HG03354 (cell line): Measurements from ENCODE around the gene ADCY4.
A peak's percentile ranks its signal among the peaks of the same experiment; 100 is the strongest.
"Not testable (repeated sequence)": the region's sequence is repeated elsewhere in the genome, so short reads cannot be mapped to it uniquely, and the experiment has no call there.

Experiments
- ATAC-seq: cut with Tn5 transposase; IDR thresholded peaks from one replicate; pipeline ENCODE4 v1.9.1; 2021; ENCODE audit warnings: mild to moderate bottlenecking; ENCODE audit not compliant: unreplicated experiment, poor library complexity, severe bottlenecking

Gene ADCY4

DNA sequence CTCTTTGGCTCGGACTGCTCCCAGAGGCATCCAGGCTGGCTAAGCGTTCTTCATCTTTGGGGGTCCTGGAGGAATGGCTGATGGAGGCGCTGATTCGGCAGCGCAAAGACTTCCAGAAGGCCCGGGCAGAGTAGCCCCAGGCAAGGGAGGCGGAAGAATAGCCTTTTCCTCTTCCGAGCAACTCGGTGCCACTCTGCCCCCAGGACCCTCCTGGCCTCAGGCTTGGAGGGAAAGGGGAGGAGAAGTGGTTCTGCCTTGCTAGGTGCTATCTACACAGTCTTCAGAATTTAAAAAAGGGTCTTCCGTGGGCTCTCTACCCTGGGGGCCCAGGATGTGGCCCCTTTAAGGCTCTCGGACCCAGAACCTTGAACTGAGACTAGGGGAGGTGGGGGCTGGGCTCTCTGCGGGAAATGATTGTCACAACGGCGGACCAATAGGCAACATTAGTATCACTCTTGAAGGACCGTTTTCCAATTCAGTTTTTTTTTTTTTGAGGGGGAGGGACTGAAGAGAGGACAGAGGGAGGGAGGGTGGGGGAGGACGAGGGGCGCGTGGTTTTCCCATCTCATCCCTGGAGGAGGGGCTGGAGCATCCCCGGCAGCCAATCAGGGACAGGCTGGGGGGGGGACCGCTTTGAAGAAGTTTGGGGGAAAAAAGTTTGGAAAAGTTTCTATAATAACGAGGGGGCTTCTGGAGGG is 32.8 kb upstream of the ADCY4 start, which contains the start of gene NFATC4:
NFATC4 (plus strand) TSS at position 671 of the 698 bp plus-strand sequence. CDS start 157 bp downstream, outside the sequence.
- ATAC-seq = peak; percentile 21

DNA sequence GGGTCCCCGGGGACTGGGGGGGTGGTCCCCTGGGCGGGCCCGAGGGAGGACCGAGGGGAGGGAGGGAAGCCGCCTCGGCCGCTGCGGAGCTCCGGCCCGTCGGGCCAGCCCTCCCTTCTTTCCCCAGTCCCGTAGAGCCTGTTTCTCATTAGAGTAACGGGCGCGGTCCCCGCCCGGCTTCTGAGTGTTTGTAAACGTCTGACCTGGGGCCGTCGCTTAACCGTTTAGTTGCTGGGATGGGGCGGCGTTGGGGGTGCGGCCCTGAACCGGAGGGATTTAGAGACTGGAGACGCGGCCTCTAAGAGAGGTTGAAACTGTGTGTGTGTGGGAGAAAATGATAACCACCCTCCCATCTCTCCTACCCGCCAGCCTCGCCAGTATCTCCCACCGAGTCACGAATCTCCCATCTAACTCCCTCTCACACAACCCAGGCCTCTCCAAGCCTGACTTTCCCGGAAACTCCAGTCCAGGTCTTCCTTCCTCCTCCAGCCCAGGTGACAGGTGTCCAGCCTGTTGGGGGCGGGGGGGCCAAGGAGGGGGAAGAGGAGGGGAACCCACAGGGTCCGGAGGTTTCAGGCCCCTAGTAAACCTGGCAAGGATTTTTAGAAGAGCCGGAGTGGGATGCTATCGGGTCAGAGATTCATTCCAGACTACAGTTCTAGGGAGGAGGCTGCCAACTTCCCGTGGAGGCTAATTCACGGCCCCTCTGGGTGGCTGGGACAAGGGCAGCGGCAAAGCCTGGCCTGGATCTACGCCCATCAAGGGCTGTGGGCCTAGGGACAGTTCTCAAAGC is 32.0 kb upstream of the ADCY4 start:
- ATAC-seq = peak; percentile 66

DNA sequence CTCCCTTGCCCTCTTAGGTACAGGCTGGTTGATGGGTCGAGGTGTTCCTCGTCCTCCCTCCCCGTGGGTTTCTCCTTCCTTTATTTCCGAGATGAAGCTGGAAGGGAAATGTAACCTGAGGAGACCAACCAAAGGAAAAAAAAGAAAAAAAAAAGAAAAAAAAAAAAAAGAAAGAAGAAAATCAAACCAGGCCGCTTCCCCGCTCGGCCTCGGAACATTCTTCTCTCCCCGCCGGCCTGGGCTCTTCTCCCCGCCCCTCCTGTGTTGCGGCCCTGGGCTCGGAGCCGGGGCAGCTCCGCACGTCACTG is 31.5 kb upstream of the ADCY4 start:
- ATAC-seq = no peak

DNA sequence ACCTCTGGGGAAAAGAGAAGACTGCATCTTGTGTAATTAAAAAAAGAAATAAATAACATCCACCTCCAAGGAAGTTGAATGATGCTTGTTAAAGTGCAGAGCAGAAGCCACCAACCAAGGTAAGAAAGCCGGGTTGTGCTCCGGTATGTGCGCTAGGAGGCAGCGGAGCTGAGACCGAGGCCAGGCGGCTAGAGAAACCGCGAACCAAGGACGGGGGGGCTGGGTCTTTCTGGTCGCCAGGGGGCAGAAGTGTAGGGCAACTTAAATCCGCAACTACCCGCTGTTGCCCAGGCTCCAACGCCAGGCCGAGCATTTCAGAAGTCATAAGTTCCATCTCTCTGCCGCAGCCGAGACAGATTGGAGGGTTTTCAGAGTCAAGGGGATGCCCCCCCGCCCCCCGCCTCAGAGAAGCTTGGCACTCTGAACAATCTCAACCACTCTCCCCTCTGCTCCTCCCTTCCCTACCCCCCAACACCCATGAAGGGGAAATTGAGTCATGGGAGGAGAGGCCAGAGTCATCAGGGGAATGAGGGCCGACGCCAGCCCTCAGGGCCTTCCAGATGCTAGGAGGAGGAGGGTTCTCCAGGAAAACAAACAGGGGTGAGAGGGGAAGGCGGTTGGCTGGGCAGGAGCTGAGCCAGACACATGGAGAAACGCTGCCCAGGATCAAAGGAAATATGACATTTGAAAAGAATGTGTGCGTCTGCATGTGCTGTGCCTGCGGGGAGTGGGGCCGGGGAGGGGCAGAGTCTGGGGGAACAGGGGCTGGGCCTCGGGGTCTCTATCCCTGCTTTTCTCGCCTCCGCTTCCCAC is 30.9 kb upstream of the ADCY4 start:
- ATAC-seq = peak; percentile 50

DNA sequence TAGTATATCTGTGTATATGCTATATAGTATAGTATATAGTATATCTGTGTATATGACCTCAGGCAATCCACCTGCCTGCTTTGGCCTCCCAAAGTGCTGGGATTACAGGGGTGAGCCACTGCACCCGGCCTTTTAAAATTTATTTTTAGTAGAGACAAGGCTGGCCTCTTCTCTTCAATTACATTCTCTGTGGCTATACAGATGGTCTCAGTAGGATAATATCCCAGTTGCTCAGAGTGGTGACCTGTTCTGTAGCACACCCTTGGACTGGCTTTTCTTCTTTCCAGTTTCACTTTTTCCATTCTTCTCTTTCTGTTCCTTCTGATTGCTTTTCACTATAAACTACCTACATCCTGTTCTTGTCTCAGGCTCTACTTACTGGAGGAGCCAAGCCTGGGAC is 30.0 kb upstream of the ADCY4 start:
- ATAC-seq = no peak

DNA sequence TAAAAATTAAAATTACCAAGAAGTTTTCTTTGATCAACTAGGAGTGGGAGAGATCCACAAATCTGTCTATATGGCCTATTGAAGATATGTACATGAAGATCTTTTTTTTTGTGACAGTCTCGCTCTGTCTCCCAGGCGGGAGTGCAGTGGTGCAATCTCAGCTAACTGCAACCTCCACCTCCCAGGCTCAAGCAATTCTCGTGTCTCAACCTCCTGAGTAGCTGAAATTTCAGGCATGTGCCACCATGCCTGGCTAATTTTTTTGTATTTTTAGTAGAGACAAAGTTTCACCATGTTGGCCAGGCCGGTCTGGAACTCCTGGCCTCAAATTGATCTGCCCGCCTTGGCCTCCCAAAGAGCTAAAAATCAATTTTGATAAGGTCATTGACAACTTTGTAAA is 28.5 kb upstream of the ADCY4 start:
- no peak for ATAC-seq

DNA sequence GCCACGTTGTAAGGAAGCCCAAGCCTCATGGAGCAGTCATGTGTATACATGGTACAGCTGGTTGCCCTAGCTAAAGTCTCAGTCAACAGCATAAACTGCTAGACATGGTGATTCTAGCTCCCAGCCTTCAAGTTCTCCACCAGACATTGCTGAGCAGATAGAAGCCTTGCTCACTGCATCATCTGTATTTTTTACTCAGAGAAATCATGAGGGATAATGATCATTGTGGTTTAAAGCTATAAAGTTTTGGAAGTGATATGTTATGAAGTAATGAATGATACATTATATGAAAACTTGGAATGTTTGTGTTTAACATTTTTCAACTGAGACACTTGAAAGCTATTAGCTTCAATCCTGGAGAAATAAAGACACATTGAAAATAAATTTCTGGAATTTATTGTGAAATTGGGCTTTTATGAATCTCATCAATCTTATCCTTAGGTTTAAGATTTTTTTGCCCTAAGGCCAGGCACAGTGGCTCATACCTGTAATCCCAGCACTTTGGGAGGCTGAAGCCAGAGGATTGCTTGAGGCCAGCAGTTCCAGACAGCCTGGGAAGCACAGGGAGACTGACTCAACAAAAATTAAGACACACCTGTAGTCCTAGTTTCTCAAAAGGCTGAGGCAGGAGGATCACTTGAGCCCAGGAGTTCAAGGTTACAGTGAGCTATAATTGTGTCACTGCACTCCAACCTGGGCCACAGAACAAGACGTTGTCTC is 27.5 kb upstream of the ADCY4 start:
- ATAC-seq = no peak

DNA sequence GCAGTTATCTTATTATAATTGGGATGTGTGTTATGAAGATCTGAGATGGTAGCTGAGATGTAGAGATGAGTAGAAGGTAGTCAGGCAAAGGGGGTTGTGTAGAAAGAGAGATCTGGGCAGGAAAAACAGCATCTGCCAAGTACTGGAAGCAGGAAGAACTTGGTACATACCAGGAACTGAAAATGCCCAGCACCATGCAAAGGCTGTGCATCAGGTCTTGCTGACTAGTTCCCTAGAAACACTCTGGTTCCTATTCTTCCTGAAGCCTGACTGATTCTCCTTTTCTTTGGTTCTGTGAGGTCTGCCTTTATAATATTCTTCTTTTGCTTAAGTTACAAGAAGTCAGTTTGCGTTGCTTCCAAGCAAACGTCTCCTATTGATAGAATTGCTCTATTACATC is 26.5 kb upstream of the ADCY4 start:
- ATAC-seq = no peak

DNA sequence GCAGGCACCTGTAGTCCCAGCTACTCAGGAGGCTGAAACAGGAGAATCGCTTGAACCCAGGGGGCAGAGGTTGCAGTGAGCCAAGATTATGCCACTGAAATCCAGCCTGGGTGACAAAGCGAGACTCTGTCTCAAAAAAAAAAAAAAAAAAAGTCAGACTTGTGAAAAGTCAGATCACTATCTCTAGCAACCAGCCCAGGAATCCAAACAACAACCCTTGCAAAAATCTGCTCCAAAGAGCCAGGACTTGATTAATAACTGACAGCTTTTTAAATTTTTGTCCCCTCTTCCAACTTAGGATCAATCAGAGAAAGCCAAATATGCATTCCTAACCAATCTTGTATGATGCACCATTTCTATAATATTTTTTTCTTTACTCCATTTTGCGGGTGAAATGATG is 25.4 kb upstream of the ADCY4 start:
- ATAC-seq = no peak

DNA sequence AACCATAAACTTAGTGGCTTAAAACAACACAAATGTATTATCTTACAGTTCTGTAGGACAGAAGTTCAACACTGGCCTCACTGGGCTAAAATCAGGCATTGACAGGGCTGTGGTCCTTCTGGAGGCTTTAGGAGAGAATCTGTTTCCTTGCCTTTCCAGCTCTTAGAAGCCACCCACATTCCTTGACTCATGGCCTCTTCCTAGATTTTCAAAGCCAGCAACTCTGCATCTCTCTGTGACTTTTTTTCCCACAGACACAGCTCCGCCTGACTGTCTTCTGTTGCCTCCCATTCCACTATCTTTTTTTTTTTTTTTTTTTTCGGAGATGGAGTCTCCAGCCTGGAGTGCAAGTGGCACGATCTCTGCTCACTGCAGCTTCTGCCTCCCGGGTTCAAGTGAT is 21.3 kb upstream of the ADCY4 start:
- ATAC-seq = no peak

DNA sequence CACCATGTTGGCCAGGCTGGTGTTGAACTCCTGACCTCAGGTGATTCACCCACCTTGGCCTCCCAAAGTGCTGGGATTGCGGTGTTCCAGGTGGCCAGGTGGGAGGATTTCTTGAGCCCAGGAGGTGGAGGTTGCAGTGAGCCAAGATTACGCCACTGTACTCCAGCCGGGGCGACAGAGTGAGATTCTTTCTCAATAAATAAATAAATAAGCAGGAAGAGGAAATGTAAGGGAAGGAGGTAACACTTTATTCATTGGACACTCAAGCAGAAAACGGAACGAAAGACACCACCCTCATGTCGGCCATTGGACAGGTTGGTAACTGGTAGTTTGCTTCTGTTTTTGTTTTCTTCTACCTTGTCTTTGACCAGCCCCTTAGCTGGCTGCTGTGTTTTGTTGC is 20.1 kb upstream of the ADCY4 start:
- no peak for ATAC-seq

DNA sequence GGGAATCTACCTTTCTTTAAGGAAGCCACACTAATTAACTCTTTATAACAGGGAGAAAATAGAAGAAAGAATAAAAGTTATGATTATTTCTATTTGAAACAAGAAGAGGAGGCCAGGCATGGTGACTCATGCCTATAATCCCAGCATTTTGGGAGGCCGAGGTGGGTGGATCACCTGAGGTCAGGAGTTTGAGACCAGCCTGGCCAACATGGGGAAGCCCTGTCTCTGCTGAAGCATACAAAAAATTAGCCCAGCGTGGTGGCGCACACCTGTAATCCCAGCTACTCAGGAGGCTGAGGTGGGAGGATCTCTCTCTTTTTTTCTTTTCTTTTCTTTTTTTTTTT is 19.6 kb upstream of the ADCY4 start:
- not testable (repeated sequence) for ATAC-seq

DNA sequence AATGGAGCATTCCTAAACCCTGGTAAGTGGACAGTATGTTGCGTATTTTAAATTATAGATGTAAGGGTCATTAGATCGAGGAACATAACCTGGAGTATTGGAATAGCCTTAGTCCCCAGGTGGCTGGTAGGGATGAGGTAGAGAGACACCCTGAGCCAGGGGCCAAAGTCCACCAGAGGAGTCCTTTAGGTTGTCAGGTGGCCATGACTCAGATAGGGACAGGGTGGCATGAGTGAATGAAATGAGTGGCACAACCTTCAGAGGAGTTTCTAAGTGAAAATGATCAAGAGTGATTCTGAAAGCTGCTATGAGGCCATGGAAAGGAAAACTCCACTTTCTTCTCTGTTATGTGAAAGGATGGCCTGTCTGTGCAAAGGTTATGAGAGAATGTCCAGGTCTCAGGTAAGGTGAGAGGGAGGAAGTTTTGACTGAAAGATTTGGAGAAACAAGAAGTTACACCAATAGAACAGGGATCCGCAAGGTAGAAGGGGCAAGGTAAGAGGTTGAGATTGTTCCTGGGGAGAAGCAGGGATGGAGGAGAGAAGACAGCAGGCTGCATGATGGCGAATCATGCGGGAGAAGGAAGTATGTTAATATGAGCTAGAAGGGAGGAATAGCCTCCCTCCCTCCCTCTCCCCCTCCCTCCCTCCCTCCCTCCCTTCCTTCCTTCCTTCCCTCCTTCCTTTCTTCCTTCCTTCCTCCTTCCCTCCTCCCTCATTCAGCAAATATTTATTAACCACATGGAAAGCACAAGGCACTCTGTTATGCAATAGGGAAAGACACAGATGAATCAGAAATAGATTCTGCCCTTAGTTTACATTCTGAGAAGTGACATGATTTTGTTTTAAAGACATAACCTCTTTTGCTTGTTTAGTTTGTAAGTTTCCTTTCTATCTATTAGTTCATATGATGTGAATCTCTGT is 18.9 kb upstream of the ADCY4 start:
- ATAC-seq = no peak

DNA sequence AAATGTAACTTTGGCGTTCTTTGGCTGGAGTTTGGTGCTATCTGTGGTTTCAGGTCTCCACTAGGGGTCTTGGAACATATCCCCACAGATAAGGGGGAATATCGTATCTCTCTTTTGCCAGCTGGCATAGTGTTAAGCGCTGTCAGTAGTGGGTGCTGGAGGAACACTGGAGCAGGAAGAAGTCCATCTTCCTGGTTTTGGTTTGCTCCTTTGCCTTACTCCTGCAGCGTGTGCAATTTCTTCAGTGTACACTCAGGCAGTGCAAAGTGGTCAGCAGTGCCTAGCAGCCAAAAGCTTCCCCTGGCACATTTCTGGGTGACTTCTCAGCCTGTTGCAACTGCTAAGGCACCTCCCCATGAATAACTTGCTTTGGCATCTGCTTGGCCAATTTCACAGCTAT is 16.6 kb upstream of the ADCY4 start:
- ATAC-seq = no peak

DNA sequence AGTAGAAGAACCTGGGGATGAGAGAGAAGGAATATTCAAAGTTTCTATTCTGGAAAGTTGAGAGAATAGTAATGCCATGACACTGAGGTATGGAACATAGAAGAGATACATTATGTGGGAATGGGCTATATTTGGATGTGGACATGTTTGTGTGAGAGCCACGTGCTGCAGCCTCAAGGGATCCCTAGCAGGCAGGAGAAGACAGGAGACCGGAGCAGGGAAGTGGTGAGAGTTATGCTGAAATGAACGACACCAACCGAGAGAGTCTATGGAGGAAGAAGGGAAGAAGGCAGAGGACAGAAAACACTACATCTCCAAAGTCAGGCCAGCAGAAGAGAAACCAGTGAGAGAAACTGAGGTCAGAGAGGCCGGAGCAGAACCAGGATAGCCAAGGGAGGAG is 14.9 kb upstream of the ADCY4 start:
- no peak for ATAC-seq

DNA sequence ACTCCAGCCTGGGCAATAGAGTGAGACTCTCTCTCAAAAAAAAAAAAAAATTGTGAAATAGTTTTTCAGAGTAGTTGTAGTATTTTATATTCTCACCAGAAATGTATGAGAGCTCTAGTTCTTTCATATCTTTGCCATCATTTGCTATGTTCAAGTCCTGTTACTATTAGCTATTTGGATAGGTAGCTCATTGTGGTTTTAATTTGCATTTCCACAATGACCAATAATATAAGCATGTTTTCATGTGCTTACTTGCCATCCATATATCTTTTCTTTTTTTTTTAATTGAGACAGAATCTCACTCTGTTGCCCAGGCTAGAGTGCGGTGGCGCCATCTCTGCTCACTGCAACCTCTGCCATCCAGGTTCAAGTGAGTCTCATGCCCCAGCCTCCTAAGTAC is 13.3 kb upstream of the ADCY4 start:
- no peak for ATAC-seq

DNA sequence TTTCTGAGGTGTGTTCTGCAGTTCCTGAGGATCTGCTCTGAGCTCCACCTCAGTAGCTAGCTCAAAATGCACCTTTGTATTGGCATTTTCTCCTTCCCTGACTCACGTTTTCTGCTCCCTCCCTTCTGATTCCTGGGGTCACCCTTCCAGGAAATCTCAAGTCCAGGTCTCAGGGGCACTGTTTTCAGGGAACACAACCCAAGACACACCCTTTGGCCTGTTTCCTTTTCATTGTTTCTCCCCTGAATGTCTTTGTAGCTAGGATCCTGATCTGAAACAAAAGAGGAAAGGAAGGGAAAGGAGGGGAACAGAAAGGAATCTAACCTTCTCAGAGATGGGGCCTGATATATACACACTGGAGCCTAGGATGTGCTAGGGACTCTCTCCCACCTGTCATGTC is 12.3 kb upstream of the ADCY4 start:
- no peak for ATAC-seq

DNA sequence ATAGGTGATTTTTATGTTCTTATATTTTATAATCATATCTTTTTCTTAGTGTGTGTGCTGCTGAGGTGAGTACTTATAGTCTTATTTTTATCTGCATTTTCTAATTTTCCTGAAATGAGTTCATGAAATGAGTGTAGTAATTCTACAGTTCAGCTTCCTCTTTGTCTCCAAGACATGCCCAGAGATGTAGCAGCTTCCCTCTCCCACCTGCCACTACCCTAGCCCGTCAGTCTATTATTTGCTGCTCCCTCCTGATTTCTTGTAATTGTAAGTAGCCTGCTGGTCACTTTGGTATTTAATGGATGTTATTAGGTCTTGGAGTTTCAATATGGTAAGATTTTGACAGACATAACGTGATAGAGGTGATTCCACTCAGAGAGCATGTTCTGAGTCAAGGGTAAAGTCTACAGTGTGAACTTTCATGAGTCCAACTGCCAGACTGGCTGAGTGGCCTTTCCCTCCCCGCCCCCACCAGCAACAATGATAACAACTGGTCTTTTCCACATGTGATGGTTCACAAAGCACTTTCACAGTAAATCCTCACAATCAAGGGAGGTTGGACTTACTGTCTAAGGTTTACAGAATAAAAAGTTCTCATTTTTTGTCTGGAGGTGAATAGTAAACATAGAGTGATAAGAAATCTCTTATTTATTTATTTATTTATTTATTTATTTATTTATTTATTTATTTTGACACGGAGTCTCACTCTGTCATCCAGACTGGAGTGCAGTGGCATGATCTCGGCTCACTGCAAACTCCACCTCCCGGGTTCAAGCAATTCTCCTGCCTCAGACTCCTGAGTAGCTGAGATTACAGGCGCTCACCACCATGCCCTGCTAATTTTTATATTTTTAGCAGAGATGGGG is 9.2 kb upstream of the ADCY4 start:
- ATAC-seq = no peak
